KBM-7 (cell line): ENCODE results near the gene RNF213.
A peak's percentile ranks its signal among the peaks of the same experiment; 100 is the strongest.
"Not testable (repeated sequence)": the region's sequence is repeated elsewhere in the genome, so short reads cannot be mapped to it uniquely, and the experiment has no call there.

Experiments used
- DNase-seq: peaks from one replicate; pipeline ENCODE4 v3.0.0-alpha.2; 2015
- in situ Hi-C: fragments of 300-500 bp; cut with MboI; formaldehyde crosslinking; loops from 2 replicates; pipeline ENCODE4 v1.14.3; 2020; ENCODE audit warnings: low sequenced_read_pairs, low pct_unique_long_range_greater_than_20kb, mixed read lengths

Gene RNF213

DNA sequence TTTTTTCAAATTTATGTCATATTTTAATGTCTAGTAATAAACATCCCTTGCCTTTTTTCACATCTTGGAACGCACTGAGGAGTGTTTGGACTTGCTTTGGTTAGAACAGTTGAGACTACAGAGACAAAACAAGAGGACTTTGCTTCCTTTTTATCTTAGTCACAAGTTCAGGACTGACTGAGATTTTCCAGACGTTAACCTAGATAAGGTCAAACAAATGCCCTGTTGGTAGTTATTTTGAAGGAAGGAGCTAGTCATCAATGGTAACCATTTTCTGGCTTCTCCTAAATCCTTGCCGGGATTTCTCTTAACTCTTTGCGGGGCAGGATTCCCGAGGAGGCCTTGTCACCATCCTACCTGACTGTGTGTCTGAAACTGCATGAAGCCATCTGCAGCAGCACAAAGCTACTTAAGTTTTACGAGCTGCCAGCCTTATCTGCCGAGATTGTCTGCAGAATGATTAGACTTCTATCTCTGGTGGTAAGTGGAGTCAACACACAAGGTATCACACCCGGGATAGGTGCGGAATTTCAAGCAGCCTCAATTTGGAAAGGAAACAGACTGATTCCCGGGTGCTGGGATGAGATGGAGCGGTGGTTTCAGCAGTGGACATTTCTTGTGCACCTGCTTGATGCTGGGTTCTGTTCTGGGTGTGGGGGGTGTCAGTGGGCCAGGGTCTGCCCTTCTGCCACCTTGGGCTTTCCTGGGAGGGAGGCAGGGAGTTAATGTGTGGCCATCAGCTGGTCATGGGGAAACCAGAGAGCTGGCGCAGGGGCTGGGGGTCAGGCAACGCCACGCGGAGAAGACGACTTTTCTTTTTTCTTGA, 48.3 kb downstream of the RNF213 start:
- in situ Hi-C loops: no loop called here
- no peak for DNase-seq

DNA sequence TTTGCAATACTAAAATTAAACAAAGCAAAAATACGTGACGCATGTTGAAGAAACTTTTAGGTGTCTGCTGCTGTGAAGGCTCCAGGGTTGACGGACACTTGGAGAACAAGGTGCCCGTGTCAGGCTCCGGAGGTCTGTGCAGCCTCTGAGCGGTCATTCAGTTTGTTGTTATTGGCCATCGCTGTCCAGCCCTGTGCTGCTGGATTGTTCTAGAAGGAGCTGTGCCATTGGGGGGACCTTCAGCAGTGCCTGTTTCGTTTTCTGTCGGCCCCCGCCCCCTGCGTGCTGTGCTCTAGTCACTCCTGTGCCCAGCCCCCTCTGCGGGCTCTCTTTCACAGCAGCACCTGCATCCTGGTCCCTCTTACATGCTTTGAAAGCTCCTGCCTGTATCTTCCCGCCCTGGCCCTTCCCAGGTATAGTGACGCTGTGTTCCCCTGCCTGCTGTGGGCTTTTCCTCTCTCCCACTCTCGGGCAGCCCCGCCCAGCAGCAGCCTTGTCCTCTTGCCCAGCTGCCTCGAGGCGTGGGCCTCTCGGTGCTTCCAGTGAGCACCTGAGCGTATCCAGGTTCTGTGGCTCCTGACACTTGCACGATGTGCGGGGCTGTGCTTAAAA, 50.7 kb downstream of the RNF213 start:
- DNase-seq: no peak
- in situ Hi-C loops: no loop called here

DNA sequence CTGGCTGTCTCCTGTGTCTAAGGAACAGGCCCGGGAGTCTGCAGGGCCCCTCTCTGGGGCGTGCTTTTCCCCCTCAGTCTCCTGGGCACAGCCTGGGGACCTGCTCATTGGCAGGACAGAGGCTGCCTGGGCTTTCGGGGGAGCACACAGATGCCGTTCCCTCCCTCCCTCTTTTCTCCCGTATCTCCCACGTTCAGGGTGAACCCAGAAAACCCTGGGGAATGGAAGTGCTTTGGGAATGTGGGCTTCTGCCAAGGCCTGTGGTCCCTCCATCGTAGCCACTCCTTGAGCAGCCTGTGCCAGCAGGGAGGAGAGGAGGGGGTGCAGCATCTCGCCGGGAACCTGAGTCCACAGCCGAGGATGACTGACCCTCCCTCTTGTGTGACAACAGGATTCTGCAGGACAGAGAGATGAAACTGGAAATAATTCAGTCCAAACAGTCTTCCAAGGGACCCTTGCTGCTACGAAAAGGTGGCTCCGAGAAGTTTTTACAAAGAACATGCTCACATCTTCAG, 52.0 kb downstream of the RNF213 start:
- in situ Hi-C loops: no loop called here

DNA sequence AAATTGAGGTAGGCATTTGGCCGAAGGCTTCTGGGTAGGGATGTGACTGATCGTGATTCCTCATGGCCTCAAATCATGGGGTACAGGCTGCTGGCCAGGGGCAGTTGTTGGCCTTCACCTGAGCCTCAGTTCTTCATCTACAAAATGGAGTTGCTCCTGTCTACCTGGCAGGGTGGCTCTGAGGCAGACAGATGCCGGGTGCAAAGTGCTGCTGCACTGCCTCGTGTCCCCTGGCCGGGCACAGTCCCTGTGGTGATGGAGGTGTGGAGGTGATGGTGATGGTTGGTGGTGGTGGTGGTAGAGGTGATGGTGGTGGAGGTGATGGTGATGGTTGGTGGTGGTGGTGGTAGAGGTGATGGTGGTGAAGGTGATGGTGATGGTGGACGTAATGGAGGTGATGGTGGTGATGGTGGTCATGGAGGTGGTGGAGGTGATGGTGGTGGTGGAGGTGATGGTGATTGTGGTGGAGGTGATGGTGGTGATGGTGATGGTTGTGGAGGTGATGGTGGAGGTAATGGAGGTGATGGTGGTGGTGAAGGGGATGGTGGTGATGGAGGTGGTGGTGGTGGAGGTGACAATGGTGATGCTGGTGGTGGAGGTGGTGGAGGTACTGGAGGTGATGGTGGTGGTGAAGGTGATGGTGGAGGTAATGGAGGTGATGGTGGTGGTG, 52.6 kb downstream of the RNF213 start:
- in situ Hi-C loops: no loop called here
- DNase-seq: no peak

More for the DNA sequence above, 52.0 kb downstream of the RNF213 start:
- DNase-seq: no peak

DNA sequence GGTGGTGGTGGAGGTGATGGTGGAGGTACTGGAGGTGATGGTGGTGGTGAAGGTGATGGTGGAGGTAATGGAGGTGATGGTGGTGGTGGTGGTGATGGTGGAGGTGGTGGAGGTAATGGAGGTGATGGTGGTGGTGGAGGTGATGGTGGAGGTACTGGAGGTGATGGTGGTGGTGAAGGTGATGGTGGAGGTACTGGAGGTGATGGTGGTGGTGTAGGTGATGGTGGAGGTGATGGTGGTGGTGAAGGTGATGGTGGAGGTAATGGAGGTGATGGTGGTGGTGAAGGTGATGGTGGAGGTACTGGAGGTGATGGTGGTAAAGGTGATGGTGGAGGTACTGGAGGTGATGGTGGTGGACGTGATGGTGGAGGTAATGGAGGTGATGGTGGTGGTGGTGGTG, 53.3 kb downstream of the RNF213 start:
- in situ Hi-C loops, DNase-seq: not testable (repeated sequence)

DNA sequence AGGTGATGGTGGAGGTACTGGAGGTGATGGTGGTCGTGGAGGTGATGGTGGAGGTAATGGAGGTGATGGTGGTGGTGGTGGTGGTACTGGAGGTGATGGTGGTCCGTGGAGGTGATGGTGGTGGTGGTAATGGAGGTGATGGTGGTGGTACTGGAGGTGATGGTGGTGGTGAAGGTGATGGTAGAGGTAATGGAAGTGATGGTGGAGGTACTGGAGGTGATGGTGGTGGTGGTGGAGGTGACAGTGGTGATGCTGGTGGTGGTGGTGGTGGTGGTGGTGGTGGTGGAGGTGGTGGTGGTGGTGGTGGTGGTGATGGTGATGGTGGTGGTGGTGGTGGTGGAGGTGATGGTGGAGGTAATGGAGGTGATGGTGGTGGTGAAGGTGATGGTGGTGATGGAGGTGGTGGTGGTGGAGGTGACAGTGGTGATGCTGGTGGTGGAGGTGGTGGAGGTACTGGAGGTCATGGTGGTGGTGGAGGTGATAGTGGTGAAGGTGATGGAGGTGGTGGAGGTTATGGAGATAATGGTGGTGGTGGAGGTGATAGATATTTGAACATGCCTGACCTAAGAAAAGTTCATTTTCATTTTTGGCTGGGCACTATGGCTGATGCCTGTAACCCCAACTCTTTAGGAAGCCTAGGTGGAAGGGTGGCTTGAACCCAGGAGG, 55.0 kb downstream of the RNF213 start:
- no peak for DNase-seq

DNA sequence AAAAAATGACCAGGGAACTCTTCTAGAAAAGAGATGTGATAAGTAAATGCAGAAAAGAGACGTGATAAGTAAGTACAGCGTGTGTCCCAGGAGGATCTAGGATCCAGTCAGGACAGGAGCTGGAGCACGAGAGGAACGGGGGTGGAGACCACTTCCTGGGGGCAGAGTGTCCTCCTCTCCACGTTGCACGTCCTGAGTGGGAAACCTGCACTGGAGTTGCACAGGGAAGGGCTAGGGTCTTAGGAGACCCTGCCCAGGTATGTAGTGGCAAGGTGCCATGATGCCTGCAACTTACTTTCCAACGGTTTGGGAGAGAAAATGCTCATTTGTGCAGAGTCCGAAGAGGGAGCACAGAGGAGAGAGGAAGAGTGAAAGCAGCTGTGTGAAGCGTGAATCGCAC, 55.8 kb downstream of the RNF213 start:
- DNase-seq: no peak
- in situ Hi-C loops: no loop called here

More for the DNA sequence above, 55.0 kb downstream of the RNF213 start:
- in situ Hi-C loops: no loop called here

DNA sequence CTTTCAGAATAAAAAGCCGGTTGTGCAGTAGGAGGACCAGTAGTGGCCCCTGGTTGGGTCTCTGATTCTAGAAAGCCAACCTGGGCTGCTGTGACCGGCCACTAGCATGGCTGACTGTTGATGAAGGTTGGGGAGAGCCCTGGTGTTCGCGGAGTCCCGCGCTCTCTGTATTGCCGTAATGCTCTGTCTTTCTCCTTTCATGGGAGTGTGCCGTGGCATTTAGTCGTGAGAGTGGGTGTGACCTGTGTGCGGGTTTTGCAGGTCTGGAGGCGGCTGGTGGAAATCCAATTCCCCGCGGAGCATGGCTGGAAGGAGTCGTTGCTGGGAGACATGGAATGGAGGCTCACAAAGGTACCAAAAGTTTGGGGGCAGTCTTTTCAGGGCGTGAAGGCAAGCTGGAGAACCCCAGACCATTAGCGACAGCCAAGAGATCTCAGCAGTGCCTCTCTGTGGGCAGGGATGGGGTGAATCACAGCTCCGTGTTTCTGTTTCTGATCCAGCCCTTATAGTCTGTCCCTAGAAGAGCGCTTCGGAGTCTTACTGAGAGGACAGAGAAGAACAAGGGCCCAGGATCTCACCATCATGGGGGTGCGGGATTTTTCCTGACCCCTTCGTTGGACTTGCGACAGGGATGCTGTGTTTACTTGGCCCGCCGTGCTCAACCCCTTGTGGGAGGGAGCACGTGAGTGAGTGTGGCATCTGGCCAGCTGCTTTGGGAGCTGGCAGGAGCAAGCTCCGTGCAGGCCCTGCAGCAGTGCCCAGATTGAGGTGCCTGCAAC, 56.5 kb downstream of the RNF213 start:
- in situ Hi-C loops: no loop called here
- no peak for DNase-seq

DNA sequence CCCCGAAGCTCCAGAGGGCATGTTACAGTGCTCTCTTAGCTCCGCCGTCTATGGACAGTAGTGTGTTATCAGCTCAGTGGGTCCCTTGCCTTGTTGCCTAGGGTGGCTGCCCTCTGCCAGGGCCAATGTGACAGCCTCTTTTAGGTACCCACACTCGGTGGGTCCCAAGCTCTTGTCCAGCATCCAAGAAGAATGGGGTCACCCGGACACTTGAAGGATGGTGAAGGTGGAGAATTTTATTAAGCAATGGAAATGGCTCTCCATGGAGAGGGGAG, 57.0 kb downstream of the RNF213 start:
- in situ Hi-C loops: no loop called here
- no peak for DNase-seq

DNA sequence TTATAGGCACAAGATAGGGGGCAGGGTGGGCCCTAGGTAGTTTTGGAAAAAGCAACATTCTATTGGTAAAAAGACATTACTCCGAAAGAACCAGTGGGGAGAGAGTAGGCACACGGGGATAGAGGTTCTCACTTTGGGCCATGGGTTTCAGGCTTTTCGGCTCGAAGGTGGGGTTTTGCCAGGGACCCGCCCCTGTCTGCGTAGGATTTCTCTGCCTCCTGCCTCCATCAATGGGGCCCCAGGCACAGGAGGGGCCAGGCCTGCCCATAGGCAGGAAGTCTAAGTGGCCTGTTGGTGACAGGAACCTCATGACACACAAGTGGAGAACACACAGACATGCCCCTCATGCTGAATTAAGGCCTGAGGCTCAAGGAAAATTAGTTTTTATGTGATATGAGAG, 57.5 kb downstream of the RNF213 start:
- in situ Hi-C loops: no loop called here
- no peak for DNase-seq

DNA sequence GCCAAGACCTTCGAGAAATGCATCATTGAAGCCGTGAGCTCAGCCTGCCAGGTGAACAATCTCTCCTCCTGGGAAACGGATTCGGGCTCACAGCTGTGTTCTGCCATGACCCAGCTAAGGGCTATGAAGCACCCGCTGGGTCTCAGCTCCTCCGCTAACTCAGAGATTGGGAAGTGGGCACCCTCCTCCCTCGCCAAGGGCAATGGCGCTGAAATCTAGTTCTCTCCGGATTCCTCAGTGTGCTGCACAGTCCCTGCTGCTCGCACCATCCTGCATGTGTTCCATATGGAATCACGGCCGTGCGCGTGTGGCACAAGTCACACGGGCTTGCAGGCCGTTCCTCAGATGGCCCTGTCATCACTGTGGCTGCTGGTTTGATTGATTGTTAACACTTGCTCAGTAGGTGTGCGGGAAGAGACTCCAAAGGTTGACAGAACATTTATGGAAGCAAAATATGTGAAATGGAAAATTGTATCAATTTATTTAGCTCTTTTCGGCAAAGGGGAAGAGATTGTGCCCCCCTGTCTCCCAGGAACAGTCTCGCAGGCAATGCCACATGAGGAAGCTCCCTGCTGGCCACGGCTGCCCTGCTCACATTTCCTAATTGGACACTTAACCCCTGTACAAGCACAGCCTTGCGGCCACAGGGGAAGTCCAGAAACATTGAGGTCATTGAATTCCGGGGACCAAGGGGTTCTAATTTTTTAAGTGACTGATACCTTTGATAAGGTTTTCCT, 58.8 kb downstream of the RNF213 start:
- DNase-seq: no peak
- in situ Hi-C loops: no loop called here

DNA sequence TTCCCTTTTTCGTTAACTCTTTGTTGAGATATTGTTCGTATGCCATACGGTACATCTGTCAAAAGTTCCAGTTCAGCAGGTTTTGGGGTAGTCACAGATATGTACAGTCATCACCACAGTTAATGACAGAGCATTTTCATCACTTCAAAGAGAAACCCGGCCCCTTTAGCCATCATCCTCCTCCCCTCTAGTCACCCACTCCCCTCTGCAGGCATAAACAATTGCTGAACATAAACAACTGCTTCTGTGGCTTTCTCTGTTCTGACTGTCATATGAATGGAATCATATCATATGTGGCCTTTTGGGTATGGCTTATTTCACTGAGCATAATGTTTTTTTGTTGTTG, 59.3 kb downstream of the RNF213 start:
- in situ Hi-C loops: no loop called here
- no peak for DNase-seq

DNA sequence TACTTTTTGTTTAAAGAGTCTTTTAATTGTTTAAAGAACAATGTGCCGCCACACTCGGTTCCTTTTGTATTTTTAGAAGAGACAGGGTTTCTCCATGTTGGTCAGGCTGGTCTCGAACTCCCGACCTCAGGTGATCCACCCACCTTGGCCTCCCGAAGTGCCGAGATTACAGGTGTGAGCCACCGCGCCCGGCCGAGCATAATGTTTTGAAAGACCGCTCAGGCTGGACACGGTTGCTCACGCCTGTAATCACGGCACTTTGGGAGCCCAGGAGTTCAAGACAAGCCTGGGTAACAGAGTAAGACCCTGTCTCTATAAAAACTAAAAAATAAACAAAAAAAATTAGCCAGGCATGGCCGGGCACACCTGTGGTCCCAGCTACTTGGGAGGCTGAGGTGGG, 59.8 kb downstream of the RNF213 start:
- DNase-seq: no peak
- in situ Hi-C loops: no loop called here

DNA sequence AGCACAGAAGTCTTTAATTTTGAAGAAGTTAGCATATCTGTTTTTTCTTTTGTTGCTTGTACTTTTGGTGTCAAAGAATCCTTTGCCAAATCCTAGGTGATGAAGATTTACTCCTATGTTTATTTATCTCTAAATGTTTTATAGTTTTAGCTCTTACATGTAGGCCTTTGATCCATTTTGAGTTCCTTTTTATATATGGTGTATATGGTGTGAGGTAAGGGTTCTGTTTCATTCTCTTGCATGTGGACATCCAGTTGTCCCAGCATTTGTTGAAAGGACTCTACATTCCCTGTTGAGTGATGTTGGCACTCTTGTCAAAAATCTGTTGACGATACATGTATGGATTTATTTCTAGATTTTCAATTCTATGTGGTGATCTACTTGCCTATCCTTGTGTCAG, 62.2 kb downstream of the RNF213 start:
- DNase-seq: no peak
- in situ Hi-C loops: no loop called here

DNA sequence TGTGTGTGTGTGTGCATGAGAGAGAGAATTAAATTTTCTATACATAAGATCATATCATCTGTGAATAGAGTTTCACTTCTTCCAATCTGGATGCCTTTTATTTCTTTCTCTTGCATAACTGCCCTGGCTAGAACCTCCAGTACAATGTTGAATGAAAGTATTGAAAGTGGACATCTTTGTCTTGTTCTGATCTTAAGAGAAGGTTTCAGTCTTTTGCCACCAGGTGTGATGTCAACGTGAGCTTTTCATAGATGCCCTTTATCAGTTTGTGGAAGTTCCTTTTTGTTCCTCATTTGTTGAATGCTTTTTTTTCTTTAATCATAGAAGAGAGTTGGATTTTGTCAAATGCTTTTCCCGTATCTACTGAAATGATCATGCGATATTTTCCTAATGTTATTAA, 63.3 kb downstream of the RNF213 start:
- no peak for DNase-seq
- in situ Hi-C loops: no loop called here

DNA sequence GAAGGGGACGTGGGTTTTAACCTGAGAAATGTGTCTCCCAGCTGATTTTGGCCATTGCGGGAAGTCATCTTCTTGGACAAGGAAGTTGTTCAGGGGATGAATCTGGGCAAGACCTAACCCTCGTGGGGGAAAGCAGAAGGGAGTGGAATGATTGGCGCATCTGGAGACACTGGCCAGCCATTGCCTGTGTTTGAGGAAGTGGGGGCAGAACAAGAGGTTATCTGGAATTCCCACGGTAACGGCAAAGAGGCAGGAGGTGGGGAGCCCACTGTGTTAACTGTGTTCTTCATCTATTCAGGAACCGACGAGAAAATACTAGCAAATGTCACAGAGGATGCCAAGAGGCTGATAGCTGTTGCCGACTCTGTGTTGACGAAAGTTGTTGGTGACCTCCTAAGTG, 66.9 kb downstream of the RNF213 start:
- DNase-seq: peak; percentile 85
- in situ Hi-C loops: no loop called here

DNA sequence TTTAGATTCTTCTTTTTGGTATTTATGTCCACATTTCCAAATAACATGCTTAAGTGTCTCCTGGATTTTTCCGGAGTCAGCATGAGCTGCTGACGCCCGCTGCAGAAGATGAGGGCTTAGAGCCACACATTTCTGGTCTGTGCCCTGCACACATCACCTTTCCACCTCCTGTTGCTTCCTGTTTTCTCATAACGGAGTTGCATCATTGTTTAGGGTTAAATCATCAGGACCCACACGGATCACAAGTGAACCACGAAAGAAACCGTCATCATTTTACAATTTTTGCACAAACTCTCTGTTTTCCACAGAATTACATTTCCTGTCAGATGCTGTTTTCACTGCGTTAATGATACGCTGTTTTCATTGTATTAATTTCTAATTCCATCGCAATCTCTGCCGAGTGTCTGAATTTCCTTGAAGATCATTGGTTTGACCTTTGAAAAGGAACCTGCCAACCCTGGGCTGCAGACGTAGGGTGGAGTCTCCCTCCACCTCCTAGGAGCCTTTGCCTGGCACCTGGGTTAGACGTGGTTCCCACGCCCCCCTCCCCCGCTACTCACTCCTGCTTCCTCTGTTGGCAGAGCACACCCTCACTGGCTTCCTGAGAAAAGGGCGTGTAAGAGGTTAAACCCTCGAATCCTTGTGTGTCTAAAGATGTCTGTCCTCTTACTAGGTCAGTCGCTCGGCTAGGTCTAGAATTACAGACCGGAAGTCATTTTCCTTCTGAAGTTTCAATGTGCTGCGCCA, 68.2 kb downstream of the RNF213 start:
- in situ Hi-C loops: no loop called here
- DNase-seq: no peak

DNA sequence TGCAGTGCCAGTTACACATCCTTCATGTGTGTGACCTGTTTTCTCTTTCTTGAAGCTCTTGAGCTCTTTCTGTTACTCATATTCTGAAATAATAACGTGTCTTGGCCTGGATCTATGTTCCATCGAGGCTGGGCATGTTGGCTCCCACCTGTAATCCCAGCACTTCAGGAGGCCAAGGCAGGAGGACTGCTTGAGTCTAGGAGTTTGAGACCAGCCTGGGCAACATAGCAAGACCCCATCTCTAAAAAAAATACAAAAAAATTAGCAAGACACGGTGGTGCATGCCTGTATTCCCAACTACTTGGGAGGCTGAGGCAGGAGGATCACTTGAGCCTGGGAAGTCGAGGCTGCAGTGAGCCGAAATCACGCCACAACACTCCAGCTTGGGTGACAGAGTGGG, 68.8 kb downstream of the RNF213 start:
- in situ Hi-C loops: not testable (repeated sequence)

More for the DNA sequence above, 68.8 kb downstream of the RNF213 start:
- DNase-seq: not testable (repeated sequence)
